ENCODE data around the gene SAFB2. TPM values are rescaled to one million over a fixed set of nuclear protein-coding genes. Genes with fewer than 3 reads are reported as not detected.

SAFB2 gene
- total RNA-seq, 1 donor = 38.0 TPM

DNA sequence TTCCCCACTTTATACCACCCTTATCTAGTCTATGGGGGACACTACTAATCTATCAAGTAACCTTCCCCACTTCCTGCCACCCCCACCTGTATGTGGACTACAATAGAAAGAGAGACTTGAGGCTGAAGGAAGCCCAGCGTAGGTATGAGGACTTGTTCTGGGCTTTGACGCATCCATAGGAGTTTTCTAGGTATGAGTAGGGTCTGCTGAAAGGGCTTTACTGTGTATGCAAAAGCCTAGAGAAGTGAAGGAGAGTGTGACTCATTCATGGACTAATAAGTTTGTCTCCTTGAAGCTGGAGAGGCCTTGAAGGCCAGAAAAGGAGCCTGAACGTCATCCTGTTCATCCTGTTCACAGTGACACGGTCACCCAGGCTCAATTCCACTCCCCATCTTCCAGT is 76.6 kb downstream of the SAFB2 start:
- H3K4me1 ChIP-seq (ENCODE audit: insufficient read depth, low read length) = no peaks in the 10 kb centered on the region
- H3K79me2 ChIP-seq (ENCODE audit: insufficient read depth, low read length) = no peaks in the 10 kb centered on the region
- no peak overlapping the region for H3K4me2 ChIP-seq (ENCODE audit: insufficient read depth, low read length)
- H3K27ac ChIP-seq (ENCODE audit: low read depth, low read length) = no peak overlapping the region
- no peaks in the 10 kb centered on the region for H3K36me3 ChIP-seq (ENCODE audit: insufficient read depth, low read length)
- no peaks in the 10 kb centered on the region for H3K9me3 ChIP-seq (ENCODE audit: low read depth, low read length)
- DNase-seq (ENCODE audit: insufficient read length, low spot score, missing footprints) = no peak
- no peak overlapping the region for H2AFZ ChIP-seq (ENCODE audit: low read length)
- TF ChIP-seq, protein P1, sequence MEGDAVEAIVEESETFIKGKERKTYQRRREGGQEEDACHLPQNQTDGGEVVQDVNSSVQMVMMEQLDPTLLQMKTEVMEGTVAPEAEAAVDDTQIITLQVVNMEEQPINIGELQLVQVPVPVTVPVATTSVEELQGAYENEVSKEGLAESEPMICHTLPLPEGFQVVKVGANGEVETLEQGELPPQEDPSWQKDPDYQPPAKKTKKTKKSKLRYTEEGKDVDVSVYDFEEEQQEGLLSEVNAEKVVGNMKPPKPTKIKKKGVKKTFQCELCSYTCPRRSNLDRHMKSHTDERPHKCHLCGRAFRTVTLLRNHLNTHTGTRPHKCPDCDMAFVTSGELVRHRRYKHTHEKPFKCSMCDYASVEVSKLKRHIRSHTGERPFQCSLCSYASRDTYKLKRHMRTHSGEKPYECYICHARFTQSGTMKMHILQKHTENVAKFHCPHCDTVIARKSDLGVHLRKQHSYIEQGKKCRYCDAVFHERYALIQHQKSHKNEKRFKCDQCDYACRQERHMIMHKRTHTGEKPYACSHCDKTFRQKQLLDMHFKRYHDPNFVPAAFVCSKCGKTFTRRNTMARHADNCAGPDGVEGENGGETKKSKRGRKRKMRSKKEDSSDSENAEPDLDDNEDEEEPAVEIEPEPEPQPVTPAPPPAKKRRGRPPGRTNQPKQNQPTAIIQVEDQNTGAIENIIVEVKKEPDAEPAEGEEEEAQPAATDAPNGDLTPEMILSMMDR (IDR thresholded peaks at IDR 0.05; ENCODE audit: extremely low read depth, low read depth, low read length) = no peak
- H4K20me1 ChIP-seq (ENCODE audit: insufficient read depth, low read length) = no peaks in the 10 kb centered on the region
- no peak overlapping the region for H3K4me3 ChIP-seq (ENCODE audit: insufficient read depth, low read length)
- H3K27me3 ChIP-seq (ENCODE audit: insufficient read depth, low read length) = peaks cover 2% of the 10 kb centered on the region

DNA sequence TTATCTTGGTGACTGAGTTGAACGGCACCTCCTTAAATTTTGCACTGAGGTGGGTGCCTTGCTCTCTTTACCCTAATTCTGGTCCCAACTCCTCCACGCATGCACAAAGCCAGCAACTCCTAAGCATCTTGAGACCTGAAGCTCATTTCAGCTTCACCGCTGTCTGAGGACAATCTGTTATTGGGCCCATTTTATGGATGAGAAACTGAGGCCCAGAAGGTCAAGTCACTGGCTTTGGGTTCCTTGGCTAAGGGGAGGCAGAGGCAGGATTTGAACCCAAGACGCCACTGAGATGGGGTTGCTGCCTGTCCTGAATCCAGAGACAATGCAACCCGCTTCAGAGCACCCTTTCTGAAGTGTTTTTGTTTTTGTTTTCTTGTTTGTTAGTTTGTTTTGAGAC is 77.5 kb downstream of the SAFB2 start:
- TF ChIP-seq, protein P1 (IDR thresholded peaks at IDR 0.05; ENCODE audit: extremely low read depth, low read depth, low read length) = no peak
- Histone ChIP-seq H3K27ac (ENCODE audit: low read depth, low read length) (no peak overlapping the region), H3K4me2 (ENCODE audit: insufficient read depth, low read length) (no peak overlapping the region), H3K9me3 (ENCODE audit: low read depth, low read length) (no peaks in the 10 kb centered on the region), H4K20me1 (ENCODE audit: insufficient read depth, low read length) (no peaks in the 10 kb centered on the region), H3K4me3 (ENCODE audit: insufficient read depth, low read length) (no peak overlapping the region), H3K4me1 (ENCODE audit: insufficient read depth, low read length) (no peaks in the 10 kb centered on the region), H3K36me3 (ENCODE audit: insufficient read depth, low read length) (no peaks in the 10 kb centered on the region), H3K27me3 (ENCODE audit: insufficient read depth, low read length) (peaks cover 2% of the 10 kb centered on the region), H3K79me2 (ENCODE audit: insufficient read depth, low read length) (no peaks in the 10 kb centered on the region), H2AFZ (ENCODE audit: low read length) (no peak overlapping the region)
- DNase-seq (ENCODE audit: insufficient read length, low spot score, missing footprints) = peak; percentile 9

DNA sequence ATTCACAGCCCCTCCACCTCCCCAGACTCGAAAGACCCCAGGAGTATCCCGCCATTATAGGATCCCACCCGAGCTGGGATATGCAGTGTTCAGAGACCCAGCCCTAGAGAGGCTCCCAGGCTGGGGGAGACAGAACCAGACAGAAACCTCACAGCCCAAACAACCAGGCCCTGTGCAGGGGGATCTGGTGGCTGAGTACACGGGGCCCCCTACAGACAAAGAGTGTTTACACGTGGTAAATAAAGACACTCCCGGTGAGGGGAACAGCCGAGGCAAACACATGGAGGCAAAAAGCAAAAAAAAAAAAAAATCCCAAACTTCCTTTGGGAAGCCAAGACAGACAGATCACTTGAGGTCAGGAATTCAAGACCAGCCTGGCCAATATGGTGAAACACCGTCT is 79.9 kb downstream of the SAFB2 start:
- no peak overlapping the region for H3K4me3 ChIP-seq (ENCODE audit: insufficient read depth, low read length)
- H3K27me3 ChIP-seq (ENCODE audit: insufficient read depth, low read length) = peaks cover 2% of the 10 kb centered on the region
- H2AFZ ChIP-seq (ENCODE audit: low read length) = no peak overlapping the region
- H3K9me3 ChIP-seq (ENCODE audit: low read depth, low read length) = no peaks in the 10 kb centered on the region
- no peaks in the 10 kb centered on the region for H3K4me1 ChIP-seq (ENCODE audit: insufficient read depth, low read length)
- H3K79me2 ChIP-seq (ENCODE audit: insufficient read depth, low read length) = no peaks in the 10 kb centered on the region
- H3K36me3 ChIP-seq (ENCODE audit: insufficient read depth, low read length) = no peaks in the 10 kb centered on the region
- H4K20me1 ChIP-seq (ENCODE audit: insufficient read depth, low read length) = no peaks in the 10 kb centered on the region
- no peak overlapping the region for H3K4me2 ChIP-seq (ENCODE audit: insufficient read depth, low read length)
- TF ChIP-seq, protein P1 (IDR thresholded peaks at IDR 0.05; ENCODE audit: extremely low read depth, low read depth, low read length) = no peak
- DNase-seq (ENCODE audit: insufficient read length, low spot score, missing footprints) = no peak
- no peak overlapping the region for H3K27ac ChIP-seq (ENCODE audit: low read depth, low read length)

DNA sequence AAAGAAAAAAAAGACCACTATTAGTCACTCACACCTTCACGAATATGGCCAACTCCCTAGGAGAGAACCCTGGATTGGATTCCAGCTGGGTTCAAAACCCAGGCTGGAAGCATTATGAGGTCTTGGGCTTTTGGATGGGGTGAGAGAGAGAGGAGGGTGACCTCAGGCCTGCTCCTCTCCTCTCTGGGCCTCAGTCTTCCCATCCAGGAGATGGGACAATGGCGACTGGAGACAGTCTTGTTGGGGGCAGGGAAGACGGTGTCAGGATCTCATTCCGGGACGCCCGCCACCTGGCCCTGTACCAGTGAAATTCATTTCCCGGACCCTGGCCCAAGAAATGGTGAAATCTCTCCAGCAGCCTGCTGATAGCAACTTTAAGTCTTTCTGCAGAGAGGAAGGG is 81.1 kb downstream of the SAFB2 start:
- no peaks in the 10 kb centered on the region for H3K36me3 ChIP-seq (ENCODE audit: insufficient read depth, low read length)

More for the DNA sequence above, 81.1 kb downstream of the SAFB2 start:
- peak; percentile 45 for DNase-seq (ENCODE audit: insufficient read length, low spot score, missing footprints)
- Histone ChIP-seq H3K27me3 (ENCODE audit: insufficient read depth, low read length) (peaks cover 5% of the 10 kb centered on the region), H3K4me2 (ENCODE audit: insufficient read depth, low read length) (no peak overlapping the region), H3K4me1 (ENCODE audit: insufficient read depth, low read length) (no peaks in the 10 kb centered on the region), H2AFZ (ENCODE audit: low read length) (no peak overlapping the region), H3K9me3 (ENCODE audit: low read depth, low read length) (no peaks in the 10 kb centered on the region), H3K27ac (ENCODE audit: low read depth, low read length) (no peak overlapping the region), H3K4me3 (ENCODE audit: insufficient read depth, low read length) (no peak overlapping the region), H3K79me2 (ENCODE audit: insufficient read depth, low read length) (no peaks in the 10 kb centered on the region), H4K20me1 (ENCODE audit: insufficient read depth, low read length) (no peaks in the 10 kb centered on the region)
- TF ChIP-seq, protein P1 (IDR thresholded peaks at IDR 0.05; ENCODE audit: extremely low read depth, low read depth, low read length) = no peak
